Measurements from ENCODE around the gene KIRREL3. TPM values are rescaled to one million over a fixed set of nuclear protein-coding genes. Genes with fewer than 3 reads are reported as not detected.

Gene KIRREL3
- total and polyA plus RNA-seq, 9 of the 15 experiments (the other 6 are each of a cell fraction or from before 2014, with no cell fraction given), result 0.04 to 0.10 TPM; not detected in 7

DNA sequence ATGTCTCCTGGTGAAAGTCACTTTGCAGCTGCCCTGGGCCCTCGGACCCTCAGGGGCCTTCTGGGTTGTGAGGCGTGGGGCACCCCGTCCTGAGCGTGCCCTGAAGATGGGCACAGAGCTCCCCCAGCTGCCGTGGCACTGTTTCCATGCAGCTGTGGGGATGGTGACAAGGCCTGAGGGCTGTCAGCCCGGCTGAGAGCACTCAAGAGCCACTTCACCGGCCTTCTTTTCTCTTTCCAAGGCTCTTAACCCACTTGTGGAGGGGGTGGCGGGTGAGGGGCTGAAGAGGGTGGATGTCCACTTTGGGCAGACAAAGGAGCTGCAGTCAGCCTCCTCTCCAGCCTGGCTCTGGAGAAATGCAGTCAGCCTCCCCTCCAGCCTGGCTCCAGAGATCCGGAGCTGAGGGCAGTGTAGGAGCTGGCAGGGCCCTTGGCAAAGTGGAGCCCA, 405.6 kb downstream of the KIRREL3 start:
- in situ Hi-C loops (cut with MboI), result no loop called here
- Histone ChIP-seq H3K4me1 (replicated peaks in 1 of 2; ENCODE audit: control insufficient read depth in 2 of 2, insufficient read depth in 2 of 2, low read length in 2 of 2) (no peaks in the 10 kb centered on the region), H3K36me3 (ENCODE audit: control insufficient read depth, insufficient read depth, low read length) (no peaks in the 10 kb centered on the region), H3K4me3 (no peak overlapping the region), H2AFZ (ENCODE audit: low read depth, low read length) (no peak overlapping the region), H3K27me3 (ENCODE audit: control insufficient read depth in 2 of 2, insufficient read depth in 2 of 2, low read length in 2 of 2) (peaks cover 6 to 29% of the 10 kb centered on the region in 2 experiments; a peak in 3 of 5 replicates), H3K9me1 (ENCODE audit: control insufficient read depth, insufficient read depth, low read length) (no peaks in the 10 kb centered on the region), H3K27ac (ENCODE audit: extremely low read depth, low read depth, low read length) (no peak overlapping the region), H3K79me2 (ENCODE audit: control insufficient read depth, insufficient read depth, low read length) (no peaks in the 10 kb centered on the region), H3K9ac (ENCODE audit: insufficient read depth in 1 of 2, low read depth in 2 of 2, low read length in 2 of 2) (no peak overlapping the region), H4K20me1 (replicated peaks; ENCODE audit: control insufficient read depth, insufficient read depth, low read length) (no peaks in the 10 kb centered on the region; the same call in 1 of the 2 replicates), H3K4me2 (ENCODE audit: insufficient read depth, low read length) (no peak overlapping the region), H3K9me3 (replicated peaks; ENCODE audit: control insufficient read depth, insufficient read depth, low read depth, low read length) (no peaks in the 10 kb centered on the region)
- no peak for FAIRE-seq
- ChIA-PET CTCF (ENCODE audit: low intra/inter-chr PET ratio) (no interaction called here), POLR2A (interaction anchor here (0.6 to 1.3 kb wide), 3 partner anchors 16 to 21 kb away, joined by 3 to 4 read pairs (median 3); no protein-coding TSS in a partner anchor)
- DNase-seq (ENCODE audit: extremely low read depth in 1 of 4, low spot score in 3 of 4), result no peak
- no peak for ATAC-seq
- TF ChIP-seq BACH1 (tag; IDR thresholded peaks at IDR 0.05), result no peak
- TF ChIP-seq RFX7 (CRISPR knock-in tag; IDR thresholded peaks at IDR 0.05), result no peak
- TF ChIP-seq HNRNPH1 (optimal IDR thresholded peaks at IDR 0.05; ENCODE audit: low read depth, low read length), result no peak
- TF ChIP-seq, protein P1, sequence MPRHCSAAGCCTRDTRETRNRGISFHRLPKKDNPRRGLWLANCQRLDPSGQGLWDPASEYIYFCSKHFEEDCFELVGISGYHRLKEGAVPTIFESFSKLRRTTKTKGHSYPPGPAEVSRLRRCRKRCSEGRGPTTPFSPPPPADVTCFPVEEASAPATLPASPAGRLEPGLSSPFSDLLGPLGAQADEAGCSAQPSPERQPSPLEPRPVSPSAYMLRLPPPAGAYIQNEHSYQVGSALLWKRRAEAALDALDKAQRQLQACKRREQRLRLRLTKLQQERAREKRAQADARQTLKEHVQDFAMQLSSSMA (CRISPR knock-in tag; IDR thresholded peaks at IDR 0.05), result no peak
- TF ChIP-seq HDAC6 (IDR thresholded peaks at IDR 0.05; ENCODE audit: low read depth, low read length), result no peak
- TF ChIP-seq ELF1 (tag; IDR thresholded peaks at IDR 0.05), result no peak
- TF ChIP-seq MYC (IDR thresholded peaks at IDR 0.05; ENCODE audit: low read depth, low read length), result no peak
- no peak for TF ChIP-seq MYC (CRISPR knock-in tag; IDR thresholded peaks at IDR 0.05; ENCODE audit: borderline replicate concordance, low read depth)
- TF ChIP-seq PYGO2 (tag; IDR thresholded peaks at IDR 0.05), result no peak
- TF ChIP-seq, protein P2, sequence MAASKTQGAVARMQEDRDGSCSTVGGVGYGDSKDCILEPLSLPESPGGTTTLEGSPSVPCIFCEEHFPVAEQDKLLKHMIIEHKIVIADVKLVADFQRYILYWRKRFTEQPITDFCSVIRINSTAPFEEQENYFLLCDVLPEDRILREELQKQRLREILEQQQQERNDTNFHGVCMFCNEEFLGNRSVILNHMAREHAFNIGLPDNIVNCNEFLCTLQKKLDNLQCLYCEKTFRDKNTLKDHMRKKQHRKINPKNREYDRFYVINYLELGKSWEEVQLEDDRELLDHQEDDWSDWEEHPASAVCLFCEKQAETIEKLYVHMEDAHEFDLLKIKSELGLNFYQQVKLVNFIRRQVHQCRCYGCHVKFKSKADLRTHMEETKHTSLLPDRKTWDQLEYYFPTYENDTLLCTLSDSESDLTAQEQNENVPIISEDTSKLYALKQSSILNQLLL (CRISPR knock-in tag; IDR thresholded peaks at IDR 0.05; ENCODE audit: borderline replicate concordance), result no peak
- TF ChIP-seq HNRNPL (IDR thresholded peaks at IDR 0.05; ENCODE audit: low read depth, low read length), result no peak
- TF ChIP-seq, protein P3, sequence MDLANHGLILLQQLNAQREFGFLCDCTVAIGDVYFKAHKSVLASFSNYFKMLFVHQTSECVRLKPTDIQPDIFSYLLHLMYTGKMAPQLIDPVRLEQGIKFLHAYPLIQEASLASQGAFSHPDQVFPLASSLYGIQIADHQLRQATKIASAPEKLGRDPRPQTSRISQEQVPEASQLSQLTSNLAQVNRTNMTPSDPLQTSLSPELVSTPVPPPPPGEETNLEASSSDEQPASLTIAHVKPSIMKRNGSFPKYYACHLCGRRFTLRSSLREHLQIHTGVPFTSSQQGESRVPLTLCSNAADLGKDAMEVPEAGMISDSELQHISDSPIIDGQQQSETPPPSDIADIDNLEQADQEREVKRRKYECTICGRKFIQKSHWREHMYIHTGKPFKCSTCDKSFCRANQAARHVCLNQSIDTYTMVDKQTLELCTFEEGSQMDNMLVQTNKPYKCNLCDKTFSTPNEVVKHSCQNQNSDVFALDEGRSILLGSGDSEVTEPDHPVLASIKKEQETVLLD (IDR thresholded peaks at IDR 0.05), result no peak
- TF ChIP-seq ARID2 (IDR thresholded peaks at IDR 0.05), result no peak
- intact Hi-C loops (cut with micrococcal nuclease), result no loop called here
- 1% methylated on average over 9 of the region's 9 CpGs for WGBS (ENCODE audit: insufficient coverage, low coverage, missing lambda C conversion rate)
- BruUV-seq (replicated peaks), result no TSS peak

Data from K562 (cell line).